ENCODE measurements around the gene ANO6.
"Not testable (repeated sequence)": the region's sequence is repeated elsewhere in the genome, so short reads cannot be mapped to it uniquely, and the experiment has no call there.

ANO6 gene

DNA sequence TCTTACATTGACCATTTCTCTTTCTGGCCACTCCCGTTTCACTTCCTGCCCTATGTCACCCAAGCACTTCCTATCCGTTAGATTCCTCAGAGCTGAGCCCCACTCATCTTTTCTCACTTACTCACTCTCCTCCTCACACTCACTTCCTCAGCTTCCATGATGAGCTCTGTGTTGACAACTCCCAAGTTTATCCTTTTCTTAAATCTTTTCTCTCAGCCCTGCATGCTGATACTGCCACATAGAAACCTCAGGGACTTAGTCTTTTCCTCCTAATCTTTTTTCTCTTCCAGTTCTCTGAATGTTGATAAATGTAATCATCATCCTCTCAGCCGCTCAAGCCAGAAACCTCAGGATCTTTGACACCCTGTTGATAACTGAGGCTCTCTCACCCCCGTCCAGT, 99.6 kb downstream of the ANO6 start:
- DNase-seq: no peak

DNA sequence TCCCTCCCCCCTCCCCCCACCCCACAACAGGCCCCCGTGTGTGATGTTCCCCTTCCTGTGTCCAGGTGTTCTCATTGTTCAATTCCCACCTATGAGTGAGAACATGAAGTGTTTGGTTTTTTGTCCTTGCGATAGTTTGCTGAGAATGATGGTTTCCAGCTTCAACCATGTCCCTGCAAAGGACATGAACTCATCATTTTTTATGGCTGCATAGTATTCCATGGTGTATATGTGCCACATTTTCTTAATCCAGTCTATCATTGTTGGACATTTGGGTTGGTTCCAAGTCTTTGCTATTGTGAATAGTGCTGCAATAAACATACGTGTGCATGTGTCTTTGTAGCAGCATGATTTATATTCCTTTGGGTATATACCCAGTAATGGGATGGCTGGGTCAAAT, 101.4 kb downstream of the ANO6 start:
- not testable (repeated sequence) for DNase-seq

DNA sequence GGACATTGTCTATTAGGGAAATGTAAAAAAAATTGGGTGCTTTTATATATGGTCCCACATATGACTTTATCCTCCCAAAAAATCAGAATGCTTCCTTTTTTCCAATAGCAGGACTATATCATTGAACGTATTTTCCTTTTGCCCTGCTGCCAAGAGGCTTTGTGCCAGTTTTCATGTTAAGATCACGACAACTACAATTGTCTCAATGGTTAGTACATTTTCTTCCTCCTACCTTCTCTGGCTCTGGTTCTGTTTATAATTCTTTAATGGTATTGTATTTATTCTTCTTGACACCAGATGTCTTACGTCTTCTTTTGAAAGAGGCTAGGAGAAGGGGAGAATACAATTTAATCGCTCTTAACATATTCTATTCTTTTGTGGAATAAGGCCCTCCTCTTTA, 106.9 kb downstream of the ANO6 start:
- DNase-seq: no peak

DNA sequence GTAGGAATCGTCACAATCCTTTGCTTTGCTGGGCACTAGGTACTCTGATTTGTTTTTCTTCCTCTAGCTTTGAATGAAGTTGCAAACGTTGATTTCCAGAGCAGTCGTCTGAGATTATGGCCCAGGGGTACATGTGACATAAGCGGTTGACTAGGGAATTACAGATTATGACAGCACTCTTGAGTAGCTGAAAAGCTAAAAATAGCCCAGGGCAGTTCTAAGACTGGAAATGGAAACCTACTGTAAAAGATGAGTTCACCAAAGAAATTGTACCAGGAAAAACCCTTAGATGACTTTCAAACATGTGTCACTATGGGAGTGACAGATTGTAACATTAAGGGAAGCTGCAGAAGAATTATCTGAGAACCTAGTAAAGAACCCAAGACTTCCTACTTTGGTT, 108.5 kb downstream of the ANO6 start:
- no peak for DNase-seq

DNA sequence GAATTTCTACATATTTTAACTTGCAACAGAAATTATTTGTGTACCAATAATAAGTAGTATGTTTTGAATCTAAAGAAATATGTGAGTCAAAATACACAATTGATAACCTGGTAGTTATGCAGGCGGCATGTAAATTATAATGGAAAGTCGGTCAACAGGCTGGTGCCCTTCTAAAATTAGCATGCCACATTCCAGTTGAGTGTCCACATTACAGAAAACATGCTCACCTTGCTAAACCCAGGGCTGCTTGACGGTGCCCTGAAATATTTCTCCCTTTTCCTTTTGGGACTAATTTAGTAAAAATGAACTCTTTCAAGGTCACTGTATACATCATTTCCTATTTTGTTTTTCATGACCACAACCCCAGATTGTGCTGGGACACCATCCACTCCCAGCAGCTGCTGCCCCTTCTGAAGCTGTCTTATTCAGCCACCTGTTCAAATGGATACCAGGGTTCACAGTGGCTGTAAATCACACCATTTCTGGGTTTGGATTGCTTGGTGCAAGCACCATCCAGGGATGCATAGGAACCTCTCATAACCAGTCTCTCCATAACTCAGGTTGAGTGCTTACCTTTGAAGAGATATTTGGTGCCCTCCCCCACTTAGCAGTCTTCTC, 110.6 kb downstream of the ANO6 start:
- no peak for DNase-seq

DNA sequence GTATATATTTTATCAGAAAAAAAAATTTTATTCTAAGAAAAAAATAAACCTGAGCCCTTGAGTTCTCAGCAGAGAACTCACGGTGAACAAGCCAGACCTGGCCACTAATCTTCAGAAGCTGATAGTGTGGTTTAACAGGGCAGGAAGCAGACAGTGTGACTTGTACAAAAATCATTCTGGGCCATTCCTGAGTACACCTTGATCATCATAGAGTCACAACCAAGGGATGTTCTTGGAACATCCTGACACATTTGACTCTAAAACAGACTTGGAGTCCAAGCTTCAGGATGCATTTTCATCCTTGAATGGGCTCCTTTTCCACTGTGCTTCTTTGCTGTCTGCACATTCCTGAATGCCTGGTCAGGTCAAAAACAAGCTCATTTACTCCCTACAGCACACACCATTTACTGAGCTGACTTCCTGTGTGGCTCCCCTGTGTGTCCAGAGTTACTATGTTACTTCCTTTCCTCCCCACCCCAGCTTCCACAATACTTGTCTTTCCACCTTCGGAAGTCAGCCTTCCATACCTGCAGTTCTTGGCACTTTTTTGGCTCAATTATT, 112.0 kb downstream of the ANO6 start:
- no peak for DNase-seq

DNA sequence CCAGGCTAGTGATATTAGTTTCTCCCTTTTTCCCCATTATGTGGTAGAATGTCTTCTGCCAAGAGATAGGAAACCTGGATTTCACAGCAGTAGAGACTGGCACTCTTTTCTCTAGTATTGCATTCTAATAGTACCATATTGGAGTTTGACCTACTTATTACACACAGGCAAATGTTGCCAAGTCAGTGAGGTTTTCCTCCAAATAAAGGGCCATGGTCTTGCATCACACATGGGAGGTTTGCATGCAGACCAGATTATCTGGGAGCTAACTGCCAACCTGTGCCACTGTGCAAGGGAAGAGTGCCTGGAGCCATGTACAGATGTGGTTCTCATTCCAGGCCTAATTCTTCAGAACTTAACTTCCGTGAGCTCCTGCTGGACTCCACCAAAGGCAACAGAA, 113.3 kb downstream of the ANO6 start:
- DNase-seq: no peak

DNA sequence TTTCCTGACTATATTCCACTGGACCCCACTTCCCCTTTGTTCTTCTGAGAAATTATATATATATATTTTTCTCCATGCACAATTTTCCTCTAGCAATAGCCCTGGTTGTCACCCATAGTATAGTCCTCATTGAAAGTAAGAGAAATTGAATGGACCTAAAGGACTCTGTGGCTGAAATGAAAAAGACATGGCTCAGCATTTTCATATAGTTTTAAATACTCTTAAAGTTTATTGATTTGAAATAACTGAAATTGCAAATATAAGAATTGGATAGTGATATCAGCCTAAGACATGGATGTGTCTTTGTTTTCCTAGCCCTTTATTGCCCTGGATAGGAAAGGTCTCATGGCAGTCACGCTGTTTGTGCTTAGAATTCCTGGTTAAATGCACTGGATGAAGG, 113.8 kb downstream of the ANO6 start:
- no peak for DNase-seq

DNA sequence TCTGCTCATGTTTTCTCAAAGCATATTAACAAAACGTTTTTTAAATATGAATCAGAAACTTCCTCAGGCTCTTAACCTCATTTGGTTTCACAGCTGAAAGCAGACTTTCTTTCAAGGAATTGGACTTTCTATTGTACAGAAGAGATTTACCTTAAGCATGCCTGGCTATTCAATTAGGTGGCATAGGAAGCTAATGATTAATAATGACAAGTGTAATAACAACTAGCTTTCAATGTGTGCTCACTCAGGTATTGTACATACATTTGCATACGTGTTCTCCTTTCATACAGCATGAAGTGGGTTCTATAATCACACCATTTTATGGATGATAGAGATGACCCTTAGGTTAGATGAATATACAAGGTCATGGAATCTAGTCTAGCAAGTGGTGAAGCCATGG, 115.7 kb downstream of the ANO6 start:
- no peak for DNase-seq

DNA sequence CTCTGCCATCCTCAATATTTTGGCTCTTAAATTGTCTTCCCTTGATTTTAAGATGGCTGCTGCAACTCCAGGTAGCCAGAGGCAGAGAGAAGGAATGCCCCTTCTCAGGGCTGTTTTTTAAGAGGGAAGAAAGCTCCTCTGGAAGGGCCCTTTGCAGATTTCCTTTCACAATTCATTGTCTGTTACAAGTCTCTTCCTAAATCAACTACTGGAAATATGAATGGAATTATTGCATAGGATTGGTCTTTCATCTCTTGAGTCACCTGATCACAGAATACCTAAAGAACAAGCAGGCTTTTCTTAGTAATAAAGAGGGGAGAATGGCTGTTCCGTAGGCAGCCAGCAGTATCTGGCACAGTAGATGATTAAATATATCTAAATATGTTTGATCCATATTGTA, 118.5 kb downstream of the ANO6 start:
- DNase-seq: no peak

DNA sequence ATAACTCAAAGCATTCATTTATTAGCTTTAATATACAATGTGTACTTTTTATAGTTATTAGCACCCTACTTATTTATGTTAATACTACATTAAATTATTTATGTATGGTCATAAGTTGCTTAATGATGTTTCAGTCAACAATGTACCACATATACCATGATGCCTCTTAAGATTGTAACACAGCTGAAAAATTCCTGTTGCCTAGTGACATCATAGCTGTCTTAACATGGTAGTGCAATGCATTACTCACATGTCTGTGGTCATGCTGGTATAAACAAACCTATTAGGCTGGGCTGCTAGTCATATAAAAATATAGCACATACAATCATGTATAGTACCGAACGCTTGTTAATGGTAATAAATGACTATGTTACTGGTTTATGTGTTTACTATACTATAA, 120.4 kb downstream of the ANO6 start:
- DNase-seq: no peak

DNA sequence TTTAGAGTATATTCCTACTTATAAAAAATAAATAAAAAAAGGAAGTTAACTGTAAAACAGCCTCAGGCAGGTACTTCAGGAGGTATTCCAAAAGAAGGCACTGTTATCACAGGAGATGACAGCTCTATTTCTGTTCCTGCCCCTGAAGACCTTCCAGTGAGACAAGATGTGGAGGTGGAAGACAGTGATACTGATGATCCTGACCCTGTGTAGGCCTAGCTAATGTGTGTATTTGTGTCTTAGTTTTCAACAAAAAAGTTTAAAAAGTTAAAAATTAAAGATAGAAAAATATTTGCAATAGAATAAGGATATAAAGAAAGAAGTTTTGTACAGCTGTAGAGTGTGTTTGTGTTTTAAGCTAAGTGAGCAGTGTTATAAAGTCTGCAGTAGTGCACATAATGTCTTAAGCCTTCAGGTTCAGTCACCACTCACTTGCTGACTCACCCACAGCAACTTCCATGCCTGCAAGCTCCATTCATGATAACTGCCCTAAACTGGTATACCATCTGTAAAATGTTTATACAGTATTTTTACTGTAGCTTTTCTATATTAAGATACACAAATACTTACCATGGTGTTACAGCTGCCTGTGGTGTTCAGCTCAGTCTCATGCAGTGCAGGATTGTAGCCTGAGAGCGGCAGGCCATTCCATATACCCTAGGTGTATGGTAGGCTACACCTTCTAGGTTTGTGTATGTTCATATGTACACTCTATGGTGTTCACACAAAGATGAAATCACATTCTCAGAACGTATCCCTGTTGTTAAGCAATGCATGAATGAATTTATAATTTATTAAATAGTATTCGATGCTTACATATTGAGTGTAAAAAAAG, 121.1 kb downstream of the ANO6 start:
- DNase-seq: no peak

DNA sequence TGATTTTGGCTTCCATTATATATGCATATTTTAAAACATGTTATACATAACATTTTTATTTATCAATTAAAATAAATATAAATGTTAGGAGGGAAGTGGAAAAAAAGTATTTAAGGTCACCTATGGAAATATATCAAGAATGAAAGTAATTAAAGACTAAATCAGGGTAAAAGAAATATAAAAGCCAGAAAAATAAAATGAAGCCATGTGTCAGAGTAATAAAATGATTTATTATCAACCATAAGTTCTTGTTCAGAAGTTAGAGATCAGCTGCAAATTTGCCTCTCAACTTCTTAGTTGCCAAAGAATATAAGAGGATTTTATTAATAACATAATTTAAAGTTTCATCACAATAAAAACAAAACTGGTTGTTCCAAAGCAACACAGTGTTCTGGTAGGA, 121.9 kb downstream of the ANO6 start:
- DNase-seq: no peak

DNA sequence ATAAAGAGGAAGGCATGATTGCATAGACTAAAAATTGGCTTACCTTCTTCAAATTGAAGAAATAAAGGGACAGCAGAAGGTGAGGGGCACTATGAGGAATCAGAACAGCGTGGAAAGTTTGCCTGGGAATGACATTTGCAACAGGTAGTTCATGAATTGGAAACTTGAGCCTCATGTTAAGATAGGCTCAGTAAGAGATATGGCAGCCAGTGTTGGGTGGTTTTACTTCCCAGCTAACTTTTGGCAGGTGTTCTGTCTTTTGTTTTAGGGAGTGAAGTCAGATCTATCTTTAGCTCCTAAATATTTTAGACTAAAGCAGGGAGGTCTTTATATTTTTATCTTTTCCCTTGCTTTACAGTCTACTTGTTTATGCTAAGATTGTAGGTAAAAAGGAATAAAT, 122.4 kb downstream of the ANO6 start:
- DNase-seq: no peak

DNA sequence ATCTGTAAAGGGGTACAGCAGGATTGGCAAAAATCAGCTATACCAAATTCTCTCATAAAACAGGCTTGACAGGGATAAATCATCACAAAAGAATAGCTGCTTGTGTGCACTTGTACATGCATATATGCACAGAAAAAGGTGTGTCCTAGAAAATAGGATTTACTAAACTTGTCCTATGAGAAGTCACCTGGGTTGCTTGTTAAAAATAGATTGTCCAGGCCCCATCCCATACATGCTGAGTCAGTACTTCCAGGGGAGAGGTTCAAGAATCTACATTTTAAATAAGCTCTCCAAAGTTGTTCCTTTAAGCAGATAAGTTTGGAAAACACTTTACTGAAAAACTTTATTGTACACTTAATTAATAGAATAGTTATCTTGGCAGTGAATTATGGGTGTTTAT, 123.1 kb downstream of the ANO6 start:
- DNase-seq: no peak

DNA sequence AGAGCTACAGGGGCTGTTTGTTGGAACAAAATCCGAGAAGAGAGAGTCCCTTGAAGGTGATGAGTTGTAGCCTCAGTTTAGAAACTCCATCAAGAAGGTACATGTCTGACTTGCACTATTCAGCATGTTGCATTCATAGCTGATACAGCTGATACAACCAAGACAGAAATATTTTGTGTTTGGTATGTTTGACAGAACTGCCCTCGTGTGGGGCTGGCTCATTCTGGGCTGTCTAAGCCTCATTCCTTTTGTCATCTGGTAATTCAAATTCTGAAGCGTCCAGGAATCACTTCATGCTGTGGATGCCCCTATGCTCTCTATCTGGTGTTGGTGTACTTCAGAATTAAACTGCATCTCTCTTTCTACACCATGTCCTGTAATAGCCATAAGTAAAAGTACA, 126.3 kb downstream of the ANO6 start:
- no peak for DNase-seq

DNA sequence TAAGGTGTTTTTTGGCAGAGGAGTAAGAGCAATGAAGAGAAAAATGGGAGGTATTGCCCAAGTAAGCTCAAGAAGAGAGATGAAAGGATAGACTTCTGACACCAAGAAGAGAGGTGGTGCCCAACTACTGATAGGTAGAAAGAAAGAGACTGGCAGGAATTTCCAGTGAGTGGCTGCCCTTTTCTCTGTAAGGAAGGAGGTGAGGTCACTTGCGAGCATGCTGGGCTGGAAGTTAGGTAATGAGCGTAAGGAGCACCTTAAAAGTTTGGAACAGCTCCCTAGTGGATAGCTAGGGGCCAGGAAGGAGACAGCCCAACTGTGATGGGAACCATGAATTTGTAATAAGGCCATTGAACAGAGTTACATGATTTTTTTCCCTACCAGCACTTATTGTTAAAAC, 127.0 kb downstream of the ANO6 start:
- DNase-seq: no peak

DNA sequence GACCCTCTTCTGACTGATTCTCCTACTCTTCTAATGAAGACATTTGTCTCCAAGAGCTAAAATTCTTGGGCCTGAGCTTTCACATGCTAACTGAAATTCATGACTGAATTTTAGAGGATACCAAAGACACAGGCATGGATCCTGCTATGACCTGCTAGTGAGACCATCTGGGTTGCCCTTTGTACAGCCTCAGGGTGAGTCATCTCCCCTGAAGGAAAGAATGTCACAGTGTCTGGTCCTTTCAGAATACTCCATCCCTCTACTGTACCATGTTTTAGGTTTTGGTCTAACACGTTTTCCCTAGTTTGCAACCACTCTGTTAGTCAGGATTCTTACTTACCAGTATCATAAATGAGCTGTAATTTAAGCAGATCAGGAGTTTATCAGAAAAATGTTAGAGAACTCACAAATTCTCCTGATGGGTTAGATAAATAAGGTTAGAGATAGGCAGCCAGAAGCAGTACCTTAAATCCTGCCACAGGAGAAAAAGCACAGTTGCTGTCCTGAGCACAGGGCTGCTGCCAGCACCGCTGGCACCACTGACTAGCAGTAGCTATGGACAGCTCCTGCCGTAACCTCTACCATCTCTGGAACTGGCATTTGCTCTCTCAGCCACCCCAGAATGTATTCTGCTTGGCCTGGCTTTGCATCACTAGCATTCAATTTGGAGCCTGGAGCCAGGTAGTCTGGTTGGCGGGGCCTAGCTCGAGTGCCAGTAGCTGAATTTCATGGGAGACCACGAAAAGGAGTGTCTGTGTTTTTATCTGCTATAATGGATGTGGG, 127.6 kb downstream of the ANO6 start:
- no peak for DNase-seq

DNA sequence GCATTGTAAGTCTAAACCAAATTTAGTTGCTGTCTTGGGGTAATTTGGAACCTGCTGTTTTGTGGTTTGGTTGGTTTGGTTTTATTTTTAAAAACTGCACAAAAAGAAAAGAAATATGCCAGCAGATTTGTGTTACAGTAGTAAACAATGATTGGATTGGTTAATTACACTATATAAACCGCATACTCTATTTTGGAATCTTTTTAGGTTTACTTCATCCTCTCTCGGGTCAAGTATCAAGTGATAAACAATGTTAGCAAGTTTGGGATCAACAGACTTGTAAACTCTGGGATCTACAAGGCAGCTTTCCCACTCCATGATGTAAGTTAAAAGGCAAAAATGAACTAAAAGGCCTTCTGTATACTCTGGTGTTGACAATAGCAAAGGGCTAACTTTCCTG, 132.4 kb downstream of the ANO6 start:
- no peak for DNase-seq

DNA sequence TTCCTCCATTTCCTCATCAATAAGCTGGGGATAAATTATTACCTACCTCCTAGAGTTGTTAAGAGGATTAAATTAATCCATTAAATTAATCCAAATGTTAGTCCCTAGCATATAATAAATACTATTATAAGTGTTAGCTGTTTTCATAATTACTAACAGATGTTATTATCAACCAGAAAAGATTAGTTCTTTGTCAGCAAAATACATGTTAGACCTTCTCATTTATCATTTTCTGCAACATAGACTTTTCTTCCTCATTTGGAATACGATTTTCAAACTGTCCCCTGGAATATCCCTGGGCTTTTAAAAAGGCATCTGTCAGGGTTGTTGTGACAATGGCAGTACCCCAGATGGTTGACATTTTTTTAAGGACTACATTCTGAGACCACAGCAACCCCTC, 133.1 kb downstream of the ANO6 start:
- DNase-seq: no peak

DNA sequence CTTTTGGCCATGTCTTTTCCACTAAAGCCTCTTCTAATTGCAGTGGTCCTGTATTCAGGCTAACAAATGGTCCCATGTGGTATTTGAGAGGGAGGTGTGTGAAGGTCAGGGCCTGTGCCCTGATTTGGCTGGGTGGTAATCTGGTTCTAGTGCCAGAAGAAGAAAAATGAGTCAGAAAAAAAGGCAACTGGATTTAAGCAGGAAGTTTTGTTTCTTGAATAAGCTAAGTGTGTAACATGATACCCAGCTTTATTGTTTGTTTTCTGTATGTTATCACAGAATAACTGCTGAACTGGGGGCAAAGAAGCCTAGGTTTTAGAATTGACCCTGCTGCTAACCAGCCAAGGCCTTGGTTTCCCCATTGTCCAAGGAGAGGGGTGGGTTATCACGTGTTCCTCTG, 134.0 kb downstream of the ANO6 start:
- no peak for DNase-seq

DNA sequence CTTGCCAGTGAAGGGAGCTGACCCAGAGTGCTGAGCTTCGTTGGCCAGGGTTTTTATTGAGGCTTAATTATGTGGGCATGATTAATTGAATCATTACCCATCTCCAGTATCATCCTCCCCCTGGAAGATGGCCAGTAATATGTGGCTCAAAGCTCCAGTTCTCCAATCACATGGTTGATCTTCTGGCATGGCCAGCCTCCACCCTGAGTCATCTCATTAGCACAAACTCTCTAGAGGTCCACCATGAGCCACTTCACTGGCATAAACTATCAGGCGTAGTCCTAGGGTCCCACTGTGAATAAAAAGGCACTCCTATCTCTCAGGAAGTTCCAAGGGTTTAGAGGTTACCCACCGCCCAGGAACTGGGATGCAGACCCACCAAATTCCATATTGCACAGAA, 135.0 kb downstream of the ANO6 start:
- DNase-seq: no peak

DNA sequence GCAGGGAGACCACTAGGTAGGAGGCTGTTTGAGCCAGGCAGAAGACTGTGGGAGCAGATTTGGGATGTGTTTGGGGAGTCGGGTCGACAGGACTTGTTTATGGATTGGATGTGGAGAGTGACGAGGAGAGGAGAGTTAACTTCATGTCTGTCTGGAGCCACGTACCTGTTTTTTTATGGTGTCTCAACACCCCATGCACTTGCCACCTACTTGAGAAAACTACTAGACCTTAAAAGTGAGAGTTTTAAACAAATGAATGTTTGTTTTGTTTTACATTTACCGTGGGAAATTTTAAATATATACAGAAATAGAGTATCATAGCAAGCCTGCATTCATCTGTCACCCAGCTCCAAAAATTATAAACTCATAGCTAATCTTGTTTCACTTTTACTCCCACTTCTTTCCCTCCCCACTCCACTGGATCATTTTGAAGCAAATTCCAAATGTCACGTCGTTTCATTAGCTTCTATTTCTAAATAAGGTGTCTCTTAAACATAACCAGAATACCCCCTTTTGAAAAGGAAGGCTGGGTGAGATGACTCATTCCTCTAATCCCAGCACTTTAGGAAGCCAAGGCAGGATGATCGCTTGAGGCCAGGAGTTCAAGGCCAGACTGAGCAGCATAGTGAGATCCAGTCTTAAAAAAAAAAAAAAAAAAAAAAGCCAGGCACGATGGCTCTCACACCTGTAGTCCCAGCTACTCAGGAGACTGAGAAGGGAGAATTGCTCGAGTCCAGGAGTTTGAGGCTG, 136.2 kb downstream of the ANO6 start:
- DNase-seq: no peak

Measured in stimulated activated CD4-positive, alpha-beta T cell treated with anti-CD3 and anti-CD28 coated beads, Interleukin-1b, Interleukin-23, amount 100 ng/mL, for 48 hours (primary cell).